Natural killer cell (primary cell): Measurements from ENCODE around the gene PMM2. TPM values are rescaled to one million over a fixed set of nuclear protein-coding genes. Genes with fewer than 3 reads are reported as not detected.

ENCODE experiments used
- ATAC-seq, 3 donors: fragments of 150-1000 bp in 2 of 3; fragments of 200-7000 bp in 1 of 3; cut with Tn5 transposase; 1 replicate in 1 of 3; 2 replicates in 2 of 3; pipeline ENCODE4 v1.10.0; 2021; ENCODE audit warnings: mild to moderate bottlenecking in 2 of 3, moderate library complexity in 2 of 3
- DNase-seq, 2 donors: peaks; one replicate each; pipeline versions ENCODE4 v3.0.0 to v3.0.0-alpha.2; 2013 to 2021; ENCODE audit warnings: mixed read lengths in 1 of 2
- H3K27ac ChIP-seq: one replicate; pipeline ENCODE4 v1.5.1; 2013; ENCODE audit warnings: mild to moderate bottlenecking, low read length
- H3K27me3 ChIP-seq: one replicate; pipeline ENCODE4 v1.6.1; 2013; ENCODE audit warnings: low read length; ENCODE audit not compliant: control insufficient read depth, insufficient read depth
- H3K36me3 ChIP-seq: one replicate; pipeline ENCODE4 v1.6.1; 2013; ENCODE audit warnings: low read length; ENCODE audit not compliant: control insufficient read depth, insufficient read depth
- H3K4me1 ChIP-seq: one replicate; pipeline ENCODE4 v1.6.1; 2013; ENCODE audit warnings: low read length; ENCODE audit not compliant: control insufficient read depth, insufficient read depth
- H3K4me3 ChIP-seq: one replicate; pipeline ENCODE4 v1.5.1; 2013; ENCODE audit warnings: low read length
- H3K9me3 ChIP-seq: one replicate; pipeline ENCODE4 v1.6.1; 2013; ENCODE audit warnings: low read length; ENCODE audit not compliant: control insufficient read depth, insufficient read depth
- H3K27ac Mint-ChIP-seq, 2 donors: one replicate each; pipeline ENCODE4 v1.8.0; 2022; ENCODE audit warnings: mild to moderate bottlenecking in 2 of 2, mixed read lengths in 2 of 2, moderate library complexity in 1 of 2
- H3K27me3 Mint-ChIP-seq, 2 donors: one replicate each; pipeline ENCODE4 v1.8.0; 2022; ENCODE audit warnings: low read depth in 2 of 2, mixed read lengths in 2 of 2
- H3K36me3 Mint-ChIP-seq: one replicate; pipeline ENCODE4 v1.8.0; 2022; ENCODE audit warnings: mixed read lengths
- H3K4me1 Mint-ChIP-seq, 2 donors: one replicate each; pipeline ENCODE4 v1.8.0; 2022; ENCODE audit warnings: mixed read lengths in 2 of 2
- H3K4me3 Mint-ChIP-seq: one replicate; pipeline ENCODE4 v1.8.0; 2022; ENCODE audit warnings: mild to moderate bottlenecking, moderate library complexity, mixed read lengths
- H3K9me3 Mint-ChIP-seq, 2 donors: one replicate each; pipeline ENCODE4 v1.8.0; 2022; ENCODE audit warnings: mixed read lengths in 2 of 2
- CTCF ChIP-seq: fragments of 200-600 bp; IDR thresholded peaks from one replicate; pipeline ENCODE4 v1.8.0; 2022; ENCODE audit warnings: antibody characterized with exemption
- WGBS: methylation state at CpG from one replicate; pipeline ENCODE4 v1.1.7; 2013; ENCODE audit warnings: missing lambda C conversion rate; ENCODE audit not compliant: insufficient coverage; 5-methylcytosine and 5-hydroxymethylcytosine counted together
- intact Hi-C: fragments of 100-400 bp; cut with micrococcal nuclease; formaldehyde crosslinking; loops from one replicate; pipeline ENCODE4 v1.14.2; 2022
- total RNA-seq, 4 donors: library from RNA; stranded (reverse); fragments of 120-200 nt in 1 of 4; gene quantifications; one replicate each; pipeline versions ENCODE4 v1.2.3 to v1.2.4, GENCODE V29; 2013 to 2022

PMM2 gene
- total RNA-seq, 3 donors from 2014 or later (not counting 1 experiment from before 2014, with no cell fraction given): 33.4 to 37.6 (median 36.4) TPM

- Histone ChIP-seq H3K4me1 (peaks cover 12% of the 10 kb centered on the region), H3K36me3 (no peaks in the 10 kb centered on the region), H3K27ac (no peak overlapping the region), H3K4me3 (no peak overlapping the region), H3K9me3 (no peaks in the 10 kb centered on the region), H3K27me3 (no peaks in the 10 kb centered on the region)
- WGBS: 81% methylated on average over 6 of the region's 8 CpGs
- Mint-ChIP-seq H3K27ac (no peak overlapping the region), H3K4me3 (no peak overlapping the region), H3K4me1 (peaks cover 6 to 12% of the 10 kb centered on the region in 2 donors), H3K9me3 (no peaks in the 10 kb centered on the region), H3K36me3 (no peaks in the 10 kb centered on the region), H3K27me3 (no peaks in the 10 kb centered on the region)
- ATAC-seq (no peak), DNase-seq (peak in 1 of 2 donors; percentile 31)
- intact Hi-C loops: no loop called here
- TF ChIP-seq CTCF: no peak
Measured at GRCh38 chr16:8877894-8878522, 80.4 kb downstream of the PMM2 start.

- H3K27me3 Mint-ChIP-seq: no peaks in the 10 kb centered on the region
- Histone ChIP-seq H3K36me3 (no peaks in the 10 kb centered on the region), H3K27ac (no peak overlapping the region), H3K27me3 (no peaks in the 10 kb centered on the region), H3K4me1 (peaks cover 12% of the 10 kb centered on the region), H3K4me3 (no peak overlapping the region), H3K9me3 (no peaks in the 10 kb centered on the region)
- no peak overlapping the region for H3K27ac Mint-ChIP-seq
- DNase-seq (no peak), ATAC-seq (no peak)
- no peaks in the 10 kb centered on the region for H3K9me3 Mint-ChIP-seq
- no peaks in the 10 kb centered on the region for H3K36me3 Mint-ChIP-seq
- no peak for TF ChIP-seq CTCF
- intact Hi-C loops: no loop called here
- WGBS: 78% methylated on average over 5 of the region's 6 CpGs
- H3K4me3 Mint-ChIP-seq: no peak overlapping the region
- peaks cover 6 to 12% of the 10 kb centered on the region in 2 donors for H3K4me1 Mint-ChIP-seq
Measured at GRCh38 chr16:8878523-8878911, 80.9 kb downstream of the PMM2 start.

GRCh38 chr16:8880839-8881510 is 83.3 kb downstream of the PMM2 start:
- ATAC-seq (no peak), DNase-seq (no peak)
- Histone ChIP-seq H3K27ac (no peak overlapping the region), H3K36me3 (no peaks in the 10 kb centered on the region), H3K4me1 (peaks cover 16% of the 10 kb centered on the region), H3K4me3 (no peak overlapping the region), H3K9me3 (no peaks in the 10 kb centered on the region), H3K27me3 (no peaks in the 10 kb centered on the region)
- peaks cover 0 to 8% of the 10 kb centered on the region in 2 donors for H3K27me3 Mint-ChIP-seq
- no peak overlapping the region for H3K4me3 Mint-ChIP-seq
- no peak overlapping the region for H3K27ac Mint-ChIP-seq
- H3K36me3 Mint-ChIP-seq: no peaks in the 10 kb centered on the region
- TF ChIP-seq CTCF: no peak
- WGBS: 87% methylated on average over 8 of the region's 8 CpGs
- no peaks in the 10 kb centered on the region for H3K9me3 Mint-ChIP-seq
- intact Hi-C loops: loop anchor here (1.0 to 5.0 kb wide), 3 partner anchors 84 to 314 kb away; partner anchors contain the start of genes PMM2 and TMEM186
- H3K4me1 Mint-ChIP-seq: peaks cover 10 to 15% of the 10 kb centered on the region in 2 donors
